Muscle layer of colon (tissue), 2 donors: Measurements from ENCODE around the gene KRT81.
"Not testable (repeated sequence)": the region's sequence is repeated elsewhere in the genome, so short reads cannot be mapped to it uniquely, and the experiment has no call there.

Experiments used
- H3K27ac ChIP-seq: one replicate; pipeline ENCODE4 v1.7.0; 2013; ENCODE audit warnings: low read depth, mild to moderate bottlenecking, low read length, moderate library complexity
- H3K27me3 ChIP-seq, 2 donors: one replicate each; pipeline ENCODE4 v1.7.0; 2013; ENCODE audit warnings: low read length in 2 of 2, mild to moderate bottlenecking in 2 of 2; ENCODE audit not compliant: insufficient read depth in 2 of 2, control insufficient read depth in 1 of 2
- H3K36me3 ChIP-seq: one replicate; pipeline ENCODE4 v1.7.0; 2013; ENCODE audit warnings: mild to moderate bottlenecking, low read length; ENCODE audit not compliant: insufficient read depth
- H3K4me1 ChIP-seq: one replicate; pipeline ENCODE4 v1.7.0; 2013; ENCODE audit warnings: mild to moderate bottlenecking, low read length; ENCODE audit not compliant: insufficient read depth
- H3K4me3 ChIP-seq, 2 donors: one replicate each; pipeline ENCODE4 v1.7.0; 2013; ENCODE audit warnings: low read length in 2 of 2, low read depth in 1 of 2, mild to moderate bottlenecking in 1 of 2, moderate library complexity in 1 of 2
- H3K9ac ChIP-seq: one replicate; pipeline ENCODE4 v1.7.0; 2013; ENCODE audit warnings: low read length
- H3K9me3 ChIP-seq: one replicate; pipeline ENCODE4 v1.7.0; 2013; ENCODE audit warnings: mild to moderate bottlenecking, low read length
- donor health status: abdominal sarcoma.
- donor health status: Adenocarcinoma of cecum.

Gene KRT81

GRCh38 chr12:52263761-52264434 is 27.4 kb downstream of the KRT81 start:
- no peak overlapping the region for H3K9ac ChIP-seq
- H3K27me3 ChIP-seq: peaks cover 0 to 10% of the 10 kb centered on the region in 2 donors
- no peaks in the 10 kb centered on the region for H3K9me3 ChIP-seq
- H3K4me3 ChIP-seq: no peak overlapping the region
- no peaks in the 10 kb centered on the region for H3K4me1 ChIP-seq
- H3K27ac ChIP-seq: no peak overlapping the region
- H3K36me3 ChIP-seq: no peaks in the 10 kb centered on the region

GRCh38 chr12:52262286-52262685 is 29.0 kb downstream of the KRT81 start:
- Histone ChIP-seq H3K27me3 (peaks cover under 1 to 26% of the 10 kb centered on the region in 2 donors), H3K27ac (no peak overlapping the region), H3K9ac (no peak overlapping the region), H3K4me3 (no peak overlapping the region), H3K9me3 (no peaks in the 10 kb centered on the region), H3K4me1 (no peaks in the 10 kb centered on the region), H3K36me3 (no peaks in the 10 kb centered on the region)

- no peaks in the 10 kb centered on the region for H3K36me3 ChIP-seq
- no peak overlapping the region for H3K27ac ChIP-seq
- H3K9ac ChIP-seq: no peak overlapping the region
- no peaks in the 10 kb centered on the region for H3K9me3 ChIP-seq
- no peaks in the 10 kb centered on the region for H3K4me1 ChIP-seq
- H3K4me3 ChIP-seq: no peak overlapping the region
- H3K27me3 ChIP-seq: peaks cover 8 to 27% of the 10 kb centered on the region in 2 donors
These were observed 30.2 kb downstream of the KRT81 start for GRCh38 chr12:52261208-52261484.

GRCh38 chr12:52260361-52261207 is 30.8 kb downstream of the KRT81 start:
- Histone ChIP-seq H3K27me3 (peaks cover 8 to 27% of the 10 kb centered on the region in 2 donors), H3K9ac (no peak overlapping the region), H3K27ac (no peak overlapping the region)

GRCh38 chr12:52259657-52260243 is 31.6 kb downstream of the KRT81 start:
- no peak overlapping the region for H3K4me3 ChIP-seq
- H3K27ac ChIP-seq: no peak overlapping the region
- H3K36me3 ChIP-seq: no peaks in the 10 kb centered on the region
- peaks cover 8 to 30% of the 10 kb centered on the region in 2 donors for H3K27me3 ChIP-seq
- no peaks in the 10 kb centered on the region for H3K4me1 ChIP-seq
- H3K9ac ChIP-seq: no peak overlapping the region
- H3K9me3 ChIP-seq: no peaks in the 10 kb centered on the region

More at GRCh38 chr12:52260361-52261207, 30.8 kb downstream of the KRT81 start:
- Histone ChIP-seq H3K36me3 (no peaks in the 10 kb centered on the region), H3K4me3 (no peak overlapping the region), H3K9me3 (no peaks in the 10 kb centered on the region), H3K4me1 (no peaks in the 10 kb centered on the region)

- H3K4me3 ChIP-seq: no peak overlapping the region
- H3K27ac ChIP-seq: no peak overlapping the region
- H3K36me3 ChIP-seq: no peaks in the 10 kb centered on the region
- no peaks in the 10 kb centered on the region for H3K9me3 ChIP-seq
- H3K27me3 ChIP-seq: peaks cover 8 to 31% of the 10 kb centered on the region in 2 donors
- no peak overlapping the region for H3K9ac ChIP-seq
- H3K4me1 ChIP-seq: no peaks in the 10 kb centered on the region
These were observed 32.9 kb downstream of the KRT81 start for GRCh38 chr12:52258335-52258901.

- not testable (repeated sequence) for H3K27ac ChIP-seq, H3K36me3 ChIP-seq, H3K9me3 ChIP-seq, H3K9ac ChIP-seq, H3K4me3 ChIP-seq, H3K4me1 ChIP-seq
- H3K27me3 ChIP-seq: peaks cover 8 to 31% of the 10 kb centered on the region in 2 donors
These were observed 33.4 kb downstream of the KRT81 start for GRCh38 chr12:52257922-52258321.

- no peaks in the 10 kb centered on the region for H3K9me3 ChIP-seq
- no peak overlapping the region for H3K4me3 ChIP-seq
- no peaks in the 10 kb centered on the region for H3K36me3 ChIP-seq
- peaks cover 8 to 31% of the 10 kb centered on the region in 2 donors for H3K27me3 ChIP-seq
- H3K9ac ChIP-seq: no peak overlapping the region
- no peaks in the 10 kb centered on the region for H3K4me1 ChIP-seq
- H3K27ac ChIP-seq: no peak overlapping the region
These were observed 34.2 kb downstream of the KRT81 start for GRCh38 chr12:52257074-52257551.

GRCh38 chr12:52256584-52256935 is 34.8 kb downstream of the KRT81 start:
- no peaks in the 10 kb centered on the region for H3K4me1 ChIP-seq
- H3K36me3 ChIP-seq: no peaks in the 10 kb centered on the region
- peaks cover 8 to 31% of the 10 kb centered on the region in 2 donors for H3K27me3 ChIP-seq
- H3K9me3 ChIP-seq: no peaks in the 10 kb centered on the region
- no peak overlapping the region for H3K27ac ChIP-seq
- no peak overlapping the region for H3K9ac ChIP-seq
- H3K4me3 ChIP-seq: no peak overlapping the region

GRCh38 chr12:52255926-52256583 is 35.3 kb downstream of the KRT81 start:
- Histone ChIP-seq H3K36me3 (no peaks in the 10 kb centered on the region), H3K4me1 (no peaks in the 10 kb centered on the region), H3K9ac (no peak overlapping the region), H3K9me3 (no peaks in the 10 kb centered on the region), H3K27ac (no peak overlapping the region), H3K27me3 (peaks cover 8 to 27% of the 10 kb centered on the region in 2 donors), H3K4me3 (no peak overlapping the region)
